Common myeloid progenitor, CD34-positive (primary cell): ENCODE data around the gene FN1.
"Not testable (repeated sequence)": the region's sequence is repeated elsewhere in the genome, so short reads cannot be mapped to it uniquely, and the experiment has no call there.

Experiments used
- CTCF ChIA-PET: fragments of 350-600 bp; sonication (Branson Sonifier 250); formaldehyde crosslinking; loops from one replicate; lab custom pipeline; 2021; ENCODE audit warnings: antibody characterized with exemption; lab: Charles Lee
- POLR2A ChIA-PET: fragments of 350-600 bp; sonication (Branson Sonifier 250); formaldehyde crosslinking; loops from one replicate; lab custom pipeline; 2021; ENCODE audit warnings: antibody characterized with exemption; lab: Charles Lee
- DNase-seq, 3 donors: peaks; one replicate each; pipeline versions ENCODE4 v3.0.0 to v3.0.0-alpha.2; 2013
- H3K27ac ChIP-seq, 2 experiments: 1 replicate in 1 of 2; 2 replicates in 1 of 2; pipeline ENCODE4 v1.7.0; 2013; ENCODE audit warnings: inconsistent platforms in 2 of 2, low read length in 2 of 2, mild to moderate bottlenecking in 2 of 2, low read depth in 1 of 2, moderate library complexity in 1 of 2; ENCODE audit not compliant: severe bottlenecking in 2 of 2, insufficient read depth in 1 of 2, poor library complexity in 1 of 2
- H3K27me3 ChIP-seq, 5 experiments: replicated peaks in 2 of 5; 1 replicate in 3 of 5; 2 replicates in 2 of 5; pipeline versions ENCODE4 v1.6.1 to v1.7.0; 2013; ENCODE audit warnings: low read length in 4 of 5, mild to moderate bottlenecking in 2 of 5, moderate library complexity in 2 of 5, inconsistent platforms in 1 of 5; ENCODE audit not compliant: insufficient read depth in 5 of 5, control insufficient read depth in 4 of 5
- H3K36me3 ChIP-seq, 4 experiments: 1 replicate in 2 of 4; 2 replicates in 2 of 4; pipeline versions ENCODE4 v1.6.1 to v1.7.0; 2013; ENCODE audit warnings: low read length in 3 of 4, control low read depth in 1 of 4, mild to moderate bottlenecking in 1 of 4; ENCODE audit not compliant: control insufficient read depth in 4 of 4, insufficient read depth in 4 of 4
- H3K4me1 ChIP-seq, 4 experiments: 1 replicate in 3 of 4; 2 replicates in 1 of 4; pipeline versions ENCODE4 v1.6.1 to v1.7.1; 2013; ENCODE audit warnings: low read length in 3 of 4, mild to moderate bottlenecking in 3 of 4, control low read depth in 1 of 4, inconsistent platforms in 1 of 4, moderate library complexity in 1 of 4; ENCODE audit not compliant: control insufficient read depth in 4 of 4, insufficient read depth in 4 of 4; ENCODE audit errors: control extremely low read depth in 1 of 4
- H3K4me3 ChIP-seq, 7 experiments: 1 replicate in 4 of 7; 2 replicates in 3 of 7; pipeline versions ENCODE4 v1.5.1 to v1.7.0; 2013; ENCODE audit warnings: mild to moderate bottlenecking in 7 of 7, low read length in 6 of 7, moderate library complexity in 6 of 7, inconsistent platforms in 2 of 7, low read depth in 2 of 7, control low read depth in 1 of 7; ENCODE audit not compliant: insufficient read depth in 4 of 7, control insufficient read depth in 1 of 7; ENCODE audit errors: extremely low read depth in 1 of 7
- H3K9me3 ChIP-seq, 5 experiments: 1 replicate in 4 of 5; 2 replicates in 1 of 5; pipeline versions ENCODE4 v1.6.1 to v1.7.1; 2013; ENCODE audit warnings: low read length in 4 of 5, mild to moderate bottlenecking in 2 of 5, inconsistent platforms in 1 of 5, low read depth in 1 of 5, moderate library complexity in 1 of 5; ENCODE audit not compliant: control insufficient read depth in 4 of 5, insufficient read depth in 2 of 5; ENCODE audit errors: control extremely low read depth in 1 of 5
- WGBS: methylation state at CpG from one replicate; pipeline ENCODE4 v1.1.5; 2013; ENCODE audit not compliant: insufficient coverage; 5-methylcytosine and 5-hydroxymethylcytosine counted together

Gene FN1

DNA sequence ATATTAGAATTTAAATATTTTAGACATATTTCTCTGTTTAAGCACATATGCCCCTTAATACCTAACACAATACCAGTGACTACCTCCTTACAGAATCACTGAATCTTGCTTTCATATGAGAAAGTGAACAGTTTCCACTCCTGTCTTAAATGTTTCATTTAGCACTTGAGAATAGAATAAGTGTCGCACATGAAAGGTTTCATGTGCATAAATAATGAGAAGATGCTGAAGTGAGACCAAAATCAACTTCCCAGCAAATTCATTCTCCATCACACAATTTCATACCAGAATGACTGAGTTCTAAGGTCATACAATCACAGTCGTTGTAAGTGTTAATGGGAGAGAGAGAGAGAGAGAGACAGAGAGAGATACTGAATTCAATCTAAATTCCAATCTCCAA lies 72.8 kb downstream of the FN1 start:
- no CpG with 5 or more reads among the region's 2 CpGs for WGBS

GRCh38 chr2:215362562-215362904 lies 73.3 kb downstream of the FN1 start:
- no peaks in the 10 kb centered on the region for H3K27me3 ChIP-seq
- no peak overlapping the region for H3K27ac ChIP-seq
- H3K4me1 ChIP-seq: no peaks in the 10 kb centered on the region
- CTCF ChIA-PET: no interaction called here
- no peaks in the 10 kb centered on the region for H3K9me3 ChIP-seq
- POLR2A ChIA-PET: no interaction called here
- no peak for DNase-seq
- peaks cover 0 to 16% (median 9%) of the 10 kb centered on the region in 4 experiments for H3K36me3 ChIP-seq
- 97% methylated on average over 6 of the region's 8 CpGs for WGBS
- no peak overlapping the region for H3K4me3 ChIP-seq

More for the DNA sequence above, 72.8 kb downstream of the FN1 start:
- Histone ChIP-seq H3K4me3 (no peak overlapping the region), H3K4me1 (no peaks in the 10 kb centered on the region), H3K36me3 (peaks cover 0 to 16% (median 9%) of the 10 kb centered on the region in 4 experiments), H3K9me3 (no peaks in the 10 kb centered on the region), H3K27ac (no peak overlapping the region), H3K27me3 (no peaks in the 10 kb centered on the region)
- POLR2A ChIA-PET: no interaction called here
- DNase-seq: no peak
- CTCF ChIA-PET: no interaction called here

GRCh38 chr2:215361876-215362561 lies 73.8 kb downstream of the FN1 start:
- Histone ChIP-seq H3K4me3 (no peak overlapping the region), H3K27ac (no peak overlapping the region), H3K27me3 (no peaks in the 10 kb centered on the region), H3K36me3 (peaks cover 0 to 16% (median 9%) of the 10 kb centered on the region in 4 experiments), H3K9me3 (no peaks in the 10 kb centered on the region), H3K4me1 (no peaks in the 10 kb centered on the region)
- no peak for DNase-seq
- POLR2A ChIA-PET: no interaction called here
- 96% methylated on average over 5 of the region's 6 CpGs for WGBS
- CTCF ChIA-PET: no interaction called here

DNA sequence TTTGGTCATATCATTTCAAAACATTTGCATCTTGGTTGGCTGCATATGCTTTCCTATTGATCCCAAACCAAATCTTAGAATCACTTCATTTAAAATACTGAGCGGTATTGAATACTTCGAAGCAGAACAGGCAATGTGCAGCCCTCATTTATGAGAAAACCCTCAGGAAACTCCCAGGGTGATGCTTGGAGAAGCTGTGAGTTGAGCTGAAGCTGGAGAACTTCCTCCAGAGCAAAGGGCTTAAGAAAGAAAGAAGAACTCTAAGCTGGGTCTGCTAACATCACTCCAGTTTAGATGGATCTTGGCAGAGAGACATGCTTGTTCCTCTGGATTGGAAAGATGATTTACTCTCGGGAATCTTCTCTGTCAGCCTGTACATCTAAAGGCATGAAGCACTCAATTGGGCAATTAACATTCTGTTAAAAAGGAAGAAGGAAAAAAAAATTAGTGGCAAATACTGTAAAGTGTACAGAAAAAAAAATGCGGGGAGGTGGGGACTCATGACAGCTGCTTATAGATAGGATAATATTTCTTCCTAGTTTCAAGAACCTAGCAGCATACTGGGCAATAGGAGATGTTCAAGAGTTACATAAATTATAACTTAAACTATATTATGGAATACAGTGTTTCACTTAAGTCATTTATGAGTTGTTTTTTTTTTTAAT lies 74.5 kb downstream of the FN1 start:
- Histone ChIP-seq H3K36me3 (peaks cover 3 to 19% (median 9%) of the 10 kb centered on the region in 4 experiments), H3K9me3 (no peaks in the 10 kb centered on the region), H3K4me3 (no peak overlapping the region), H3K27ac (no peak overlapping the region), H3K27me3 (no peaks in the 10 kb centered on the region), H3K4me1 (no peaks in the 10 kb centered on the region)
- CTCF ChIA-PET: no interaction called here
- no peak for DNase-seq
- POLR2A ChIA-PET: no interaction called here
- WGBS: 98% methylated on average over 4 of the region's 4 CpGs

DNA sequence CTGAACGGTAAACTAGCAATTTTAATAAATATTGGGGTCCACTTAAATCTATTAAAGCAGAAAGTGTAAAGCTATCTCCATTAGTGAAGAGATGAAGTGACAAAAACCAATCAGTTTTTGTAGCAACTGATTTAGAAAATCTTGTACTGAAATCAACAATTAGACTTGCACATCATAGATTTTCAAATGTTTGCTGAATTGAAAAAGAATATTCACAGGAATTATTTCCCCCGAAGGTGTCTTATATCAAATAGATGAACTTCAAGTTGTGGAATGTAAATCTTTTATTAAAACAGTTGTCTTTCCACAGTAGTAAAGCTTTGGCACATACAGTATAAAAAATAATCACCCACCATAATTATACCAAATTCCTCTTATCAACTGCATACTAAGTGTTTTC lies 75.3 kb downstream of the FN1 start:
- DNase-seq: no peak
- CTCF ChIA-PET: interaction anchor here (0.6 kb wide), 1 partner anchor 760 kb away, joined by 3 read pairs; no protein-coding TSS in a partner anchor
- peaks cover 3 to 19% (median 9%) of the 10 kb centered on the region in 4 experiments for H3K36me3 ChIP-seq

DNA sequence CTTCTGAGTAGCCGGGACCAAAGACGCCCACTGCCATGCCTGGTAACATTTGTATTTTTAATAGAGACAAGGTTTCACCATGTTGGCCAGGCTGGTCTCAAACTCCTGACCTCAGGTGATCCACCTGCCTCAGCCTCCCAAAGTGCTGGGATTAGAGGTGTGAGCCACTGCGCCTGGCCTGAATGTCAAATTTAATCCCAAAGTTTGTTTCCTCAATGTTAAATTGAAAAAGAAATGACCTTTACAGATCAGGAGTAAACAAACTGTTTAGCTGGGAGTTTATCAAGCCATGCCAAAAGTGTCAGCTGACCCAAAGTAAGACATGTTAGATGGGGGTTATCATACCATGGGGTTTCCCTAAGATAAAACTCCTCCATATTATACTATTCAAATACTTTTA lies 75.8 kb downstream of the FN1 start:
- CTCF ChIA-PET: interaction anchor here (0.6 kb wide), 1 partner anchor 759 kb away, joined by 3 read pairs; no protein-coding TSS in a partner anchor
- H3K9me3 ChIP-seq, H3K27ac ChIP-seq, H3K4me1 ChIP-seq, H3K4me3 ChIP-seq, H3K27me3 ChIP-seq, DNase-seq, POLR2A ChIA-PET: not testable (repeated sequence)
- no CpG with 5 or more reads among the region's 3 CpGs for WGBS
- H3K36me3 ChIP-seq: peaks cover 3 to 22% (median 12%) of the 10 kb centered on the region in 4 experiments

More for the DNA sequence above, 75.3 kb downstream of the FN1 start:
- no peaks in the 10 kb centered on the region for H3K9me3 ChIP-seq
- no peaks in the 10 kb centered on the region for H3K4me1 ChIP-seq
- POLR2A ChIA-PET: no interaction called here
- no CpG with 5 or more reads among the region's 2 CpGs for WGBS
- H3K4me3 ChIP-seq: no peak overlapping the region
- H3K27ac ChIP-seq: no peak overlapping the region
- no peaks in the 10 kb centered on the region for H3K27me3 ChIP-seq

- DNase-seq: no peak
- WGBS: no CpG with 5 or more reads among the region's 1 CpG
Measured at GRCh38 chr2:215359576-215359922, 76.3 kb downstream of the FN1 start.

More at GRCh38 chr2:215359576-215359922, 76.3 kb downstream of the FN1 start:
- peaks cover 3 to 24% (median 9%) of the 10 kb centered on the region in 4 experiments for H3K36me3 ChIP-seq
- H3K9me3 ChIP-seq: no peaks in the 10 kb centered on the region
- H3K27me3 ChIP-seq: no peaks in the 10 kb centered on the region
- no peak overlapping the region for H3K27ac ChIP-seq
- no peak overlapping the region for H3K4me3 ChIP-seq
- H3K4me1 ChIP-seq: no peaks in the 10 kb centered on the region
- CTCF ChIA-PET: no interaction called here
- POLR2A ChIA-PET: no interaction called here
